Astrocyte of the cerebellum (primary cell): ENCODE results near the gene APLP1.

Source experiments
- DNase-seq: peaks from one replicate; pipeline ENCODE4 v3.0.0-alpha.2; 2011; ENCODE audit warnings: low read depth
- H3K4me3 ChIP-seq: 2 replicates; pipeline ENCODE4 v1.5.1; 2011; ENCODE audit warnings: mild to moderate bottlenecking, low read depth, low read length, moderate library complexity
- in situ Hi-C: cut with HindIII; loops from 2 replicates; pipeline ENCODE4 v1.10.0; 2017; ENCODE audit warnings: low sequenced_read_pairs
- TF ChIP-seq, protein P1 (sequence below): IDR thresholded peaks from 2 replicates; pipeline ENCODE4 v1.5.1; 2012; ENCODE audit warnings: low read length, low read depth, moderate library complexity, mild to moderate bottlenecking; ENCODE audit errors: missing control alignments

The APLP1 gene

GRCh38 chr19:35841961-35842595 lies 26.3 kb upstream of the APLP1 start:
- in situ Hi-C loops = no loop called here
- H3K4me3 ChIP-seq = no peak overlapping the region
- no peak for DNase-seq
- TF ChIP-seq, protein P1, sequence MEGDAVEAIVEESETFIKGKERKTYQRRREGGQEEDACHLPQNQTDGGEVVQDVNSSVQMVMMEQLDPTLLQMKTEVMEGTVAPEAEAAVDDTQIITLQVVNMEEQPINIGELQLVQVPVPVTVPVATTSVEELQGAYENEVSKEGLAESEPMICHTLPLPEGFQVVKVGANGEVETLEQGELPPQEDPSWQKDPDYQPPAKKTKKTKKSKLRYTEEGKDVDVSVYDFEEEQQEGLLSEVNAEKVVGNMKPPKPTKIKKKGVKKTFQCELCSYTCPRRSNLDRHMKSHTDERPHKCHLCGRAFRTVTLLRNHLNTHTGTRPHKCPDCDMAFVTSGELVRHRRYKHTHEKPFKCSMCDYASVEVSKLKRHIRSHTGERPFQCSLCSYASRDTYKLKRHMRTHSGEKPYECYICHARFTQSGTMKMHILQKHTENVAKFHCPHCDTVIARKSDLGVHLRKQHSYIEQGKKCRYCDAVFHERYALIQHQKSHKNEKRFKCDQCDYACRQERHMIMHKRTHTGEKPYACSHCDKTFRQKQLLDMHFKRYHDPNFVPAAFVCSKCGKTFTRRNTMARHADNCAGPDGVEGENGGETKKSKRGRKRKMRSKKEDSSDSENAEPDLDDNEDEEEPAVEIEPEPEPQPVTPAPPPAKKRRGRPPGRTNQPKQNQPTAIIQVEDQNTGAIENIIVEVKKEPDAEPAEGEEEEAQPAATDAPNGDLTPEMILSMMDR = no peak

DNA sequence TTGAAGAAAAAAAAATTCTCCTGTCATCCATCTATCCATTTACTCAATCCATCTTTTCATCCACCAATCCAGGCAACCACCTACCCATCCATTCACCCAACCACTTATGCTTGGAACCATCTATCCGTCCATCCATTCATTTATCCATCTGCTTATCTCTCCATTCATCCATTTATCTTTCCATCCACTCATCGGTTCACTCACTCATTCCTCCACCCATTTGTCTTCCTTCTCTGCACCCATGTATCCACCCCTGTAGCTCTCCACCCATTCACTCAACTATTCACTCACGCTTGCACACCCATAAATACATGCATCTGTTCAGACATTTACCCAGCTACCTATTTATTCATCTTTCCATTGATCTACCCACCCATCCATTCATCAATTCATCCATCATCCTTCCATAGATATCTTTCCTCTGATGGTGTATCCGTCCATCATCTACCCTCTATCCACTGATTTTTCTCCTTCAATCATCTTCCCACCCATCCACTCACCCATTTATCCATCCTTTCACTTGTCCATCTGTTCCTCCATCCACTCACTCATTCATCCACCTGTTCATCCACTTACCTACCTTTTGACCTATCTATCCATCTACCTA lies 25.6 kb upstream of the APLP1 start:
- no peak overlapping the region for H3K4me3 ChIP-seq
- DNase-seq = no peak
- TF ChIP-seq, protein P1 = no peak
- in situ Hi-C loops = no loop called here

GRCh38 chr19:35843676-35844481 lies 24.5 kb upstream of the APLP1 start:
- in situ Hi-C loops = no loop called here
- H3K4me3 ChIP-seq = no peak overlapping the region
- no peak for DNase-seq
- TF ChIP-seq, protein P1 = no peak

DNA sequence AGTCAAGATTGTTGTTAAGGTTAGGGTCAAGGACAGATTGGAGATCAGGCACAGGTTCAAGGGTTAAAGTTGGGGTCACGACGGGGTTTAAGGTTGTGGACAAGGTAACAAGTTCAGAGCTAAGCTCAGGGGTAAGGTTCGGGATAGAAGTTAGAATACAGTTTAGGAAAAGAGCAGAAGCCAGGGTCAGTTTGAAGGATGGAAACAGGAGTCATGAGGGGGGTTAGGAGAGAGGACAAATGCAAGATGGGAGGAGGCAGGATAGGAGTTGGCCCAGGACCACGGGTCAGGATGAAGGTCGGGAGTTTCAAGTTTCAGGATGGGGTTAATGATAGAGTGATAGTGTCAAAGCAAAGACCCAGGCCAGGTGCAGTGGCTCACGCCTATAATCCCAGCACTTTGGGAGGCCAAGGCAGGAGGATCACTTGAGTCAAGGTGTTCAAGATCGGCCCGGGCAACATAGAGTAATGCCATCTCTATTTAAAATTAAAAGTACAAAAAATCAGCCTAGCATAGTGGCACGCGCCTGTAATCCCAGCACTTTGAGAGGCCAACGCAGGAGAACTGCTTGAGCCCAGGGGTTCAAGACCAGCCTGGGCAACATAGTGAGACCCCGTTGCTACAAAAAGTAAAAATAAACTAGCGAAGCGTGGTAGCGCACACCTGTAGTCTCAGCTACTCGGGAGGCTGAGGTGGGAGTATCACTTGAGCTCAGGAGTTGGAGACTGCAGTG lies 23.7 kb upstream of the APLP1 start:
- DNase-seq = no peak
- TF ChIP-seq, protein P1 = no peak
- in situ Hi-C loops = no loop called here
- no peak overlapping the region for H3K4me3 ChIP-seq

- no peak overlapping the region for H3K4me3 ChIP-seq
- in situ Hi-C loops = no loop called here
- TF ChIP-seq, protein P1 = no peak
- DNase-seq = no peak
Measured at GRCh38 chr19:35845215-35846037, 22.9 kb upstream of the APLP1 start.
